Stimulated activated CD8-positive, alpha-beta memory T cell treated with anti-CD3 and anti-CD28 coated beads, Interleukin-4, amount 100 ng/mL, for 48 hours (primary cell): ENCODE data around the gene VWA1.

Experiments
- DNase-seq: peaks from one replicate; pipeline ENCODE4 v3.0.0-alpha.2; 2020

The VWA1 gene

DNA sequence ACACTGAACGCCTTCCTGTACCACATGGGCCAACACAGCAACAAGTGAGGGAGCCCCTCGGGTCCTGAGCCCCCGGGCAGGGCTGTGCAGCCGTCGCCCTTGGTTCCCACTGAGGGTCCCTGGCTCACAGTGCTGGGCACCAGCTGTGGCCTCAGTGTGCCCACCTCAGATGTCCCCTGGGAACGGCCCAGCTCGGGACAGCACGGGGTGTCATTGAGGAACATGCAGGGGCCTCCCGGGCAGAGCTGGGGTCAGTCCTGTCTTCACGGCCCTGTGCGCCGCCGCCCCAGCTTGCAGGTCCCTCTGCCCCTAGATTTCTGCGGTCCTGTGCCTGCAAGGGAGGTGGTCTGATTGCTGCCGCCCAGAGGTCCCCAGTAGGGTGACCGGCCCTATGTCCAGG, 53.7 kb downstream of the VWA1 start:
- DNase-seq: no peak

DNA sequence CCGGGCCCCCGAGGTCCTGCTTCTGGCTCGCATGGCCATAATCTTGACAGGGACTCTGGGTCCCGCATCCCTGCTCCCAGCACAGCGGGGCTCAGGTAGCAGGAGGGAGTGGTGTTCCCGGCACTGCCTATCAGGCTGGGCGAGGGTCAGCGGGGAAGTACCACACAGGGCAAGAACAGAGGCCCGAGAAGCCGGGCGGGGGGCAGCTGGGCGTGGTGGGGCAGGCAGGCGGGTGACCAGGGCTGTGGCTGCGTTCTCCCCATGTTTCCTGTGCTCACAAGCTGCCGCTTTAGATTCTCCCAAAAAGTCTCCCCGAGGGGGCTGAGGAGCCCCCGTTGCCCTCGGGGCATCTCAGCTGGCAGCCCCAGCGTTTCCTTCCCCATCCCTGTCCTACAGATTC, 54.4 kb downstream of the VWA1 start:
- DNase-seq: no peak

DNA sequence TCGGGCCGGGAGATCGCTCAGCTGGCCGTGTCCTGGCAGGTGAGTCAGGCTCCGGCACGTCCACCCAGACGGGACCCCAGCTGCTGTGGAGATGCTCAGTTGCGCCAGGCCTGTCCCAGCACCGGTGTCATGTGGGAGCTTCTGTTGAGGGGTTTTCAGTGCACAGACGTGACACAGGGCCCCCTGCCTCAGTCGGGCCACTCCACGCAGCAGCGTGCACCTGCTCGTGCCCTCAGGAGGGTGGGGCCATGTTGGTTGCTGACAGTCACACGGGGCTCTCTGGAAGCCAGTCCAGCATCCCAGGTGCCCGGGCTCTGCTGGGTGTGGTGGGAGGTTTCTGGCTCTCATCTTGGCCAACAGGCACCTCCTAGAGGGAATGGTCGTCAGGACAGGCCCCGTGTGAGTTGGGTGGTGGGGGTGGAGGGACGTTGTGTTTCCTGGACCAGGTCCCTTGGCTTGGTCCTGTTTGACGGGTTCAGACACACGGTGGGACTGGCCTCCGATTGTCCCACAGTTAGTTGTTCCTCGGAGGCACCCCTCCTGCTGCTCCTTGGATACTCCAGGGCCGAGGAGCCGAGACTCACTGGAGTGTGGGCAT, 55.2 kb downstream of the VWA1 start:
- no peak for DNase-seq

DNA sequence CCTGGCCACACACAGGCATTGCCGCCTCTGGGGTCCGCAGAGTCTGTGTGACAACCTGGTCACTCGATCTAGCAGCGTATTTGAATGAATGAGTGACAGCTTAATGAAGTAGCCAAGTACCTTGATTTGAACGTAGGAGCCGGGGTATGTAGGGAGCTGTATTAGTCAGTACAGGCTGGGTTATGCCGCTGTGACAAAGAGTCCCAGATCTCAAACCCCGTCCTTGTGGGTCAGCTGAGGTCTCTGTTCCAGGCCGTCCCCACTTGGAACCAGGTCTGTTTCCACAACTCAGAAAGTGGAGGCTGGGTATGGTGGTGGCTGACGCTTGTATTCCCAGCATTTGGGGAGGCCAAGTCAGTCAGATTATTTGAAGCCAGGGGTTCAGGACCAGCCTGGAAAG, 56.1 kb downstream of the VWA1 start:
- no peak for DNase-seq
